Measurements from ENCODE around the gene PIPOX.

GRCh38 chr17:29074488-29074887 is 31.5 kb downstream of the PIPOX start:
- no peak for TF ChIP-seq CTCF (IDR thresholded peaks at IDR 0.05 in 2 of 3, conservative IDR thresholded peaks at IDR 0.05 in 1 of 3; ENCODE audit: insufficient read depth in 2 of 3, low read depth in 1 of 3, low read length in 3 of 3)
- TF ChIP-seq SPI1 (IDR thresholded peaks at IDR 0.05; ENCODE audit: borderline replicate concordance, low read depth, low read length), result no peak
- TF ChIP-seq, protein P1, sequence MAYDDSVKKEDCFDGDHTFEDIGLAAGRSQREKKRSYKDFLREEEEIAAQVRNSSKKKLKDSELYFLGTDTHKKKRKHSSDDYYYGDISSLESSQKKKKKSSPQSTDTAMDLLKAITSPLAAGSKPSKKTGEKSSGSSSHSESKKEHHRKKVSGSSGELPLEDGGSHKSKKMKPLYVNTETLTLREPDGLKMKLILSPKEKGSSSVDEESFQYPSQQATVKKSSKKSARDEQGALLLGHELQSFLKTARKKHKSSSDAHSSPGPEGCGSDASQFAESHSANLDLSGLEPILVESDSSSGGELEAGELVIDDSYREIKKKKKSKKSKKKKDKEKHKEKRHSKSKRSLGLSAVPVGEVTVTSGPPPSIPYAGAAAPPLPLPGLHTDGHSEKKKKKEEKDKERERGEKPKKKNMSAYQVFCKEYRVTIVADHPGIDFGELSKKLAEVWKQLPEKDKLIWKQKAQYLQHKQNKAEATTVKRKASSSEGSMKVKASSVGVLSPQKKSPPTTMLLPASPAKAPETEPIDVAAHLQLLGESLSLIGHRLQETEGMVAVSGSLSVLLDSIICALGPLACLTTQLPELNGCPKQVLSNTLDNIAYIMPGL (CRISPR knock-in tag; IDR thresholded peaks at IDR 0.05), result no peak
- TF ChIP-seq ZBTB5 (IDR thresholded peaks at IDR 0.05), result no peak
- no peak for TF ChIP-seq PTTG1 (tag; IDR thresholded peaks at IDR 0.05; ENCODE audit: low read depth)
- TF ChIP-seq BRD4 (IDR thresholded peaks at IDR 0.05), result no peak
- no peak for TF ChIP-seq CBX8 (IDR thresholded peaks at IDR 0.05; ENCODE audit: borderline replicate concordance, extremely low read depth, low read depth, low read length, poor library complexity, severe bottlenecking)
- TF ChIP-seq MAFK (IDR thresholded peaks at IDR 0.05; ENCODE audit: low read length), result no peak
- TF ChIP-seq CSDE1 (IDR thresholded peaks at IDR 0.05), result no peak
- TF ChIP-seq ZNF124 (CRISPR knock-in tag; IDR thresholded peaks at IDR 0.05), result no peak

Measured in K562 (cell line).